AG04450 (cell line): ENCODE measurements around the gene SFRP5. TPM values are rescaled to one million over a fixed set of nuclear protein-coding genes. Genes with fewer than 3 reads are reported as not detected.

Source experiments
- CTCF ChIA-PET: fragments of 300-600, 350-600 bp; formaldehyde crosslinking; extraction: SDS; loops from one replicate; lab custom pipeline; 2022; ENCODE audit warnings: antibody characterized with exemption, inconsistent platforms; lab: Charles Lee
- POLR2A ChIA-PET: fragments of 350-600 bp; formaldehyde crosslinking; extraction: SDS; loops from one replicate; lab custom pipeline; 2021; ENCODE audit warnings: antibody characterized with exemption, inconsistent platforms; lab: Yijun Ruan, JAX
- DNase-seq: peaks from one replicate; pipeline ENCODE4 v3.0.0-alpha.2; 2011; ENCODE audit warnings: low read depth, low spot score
- H3K27ac ChIP-seq: one replicate; pipeline ENCODE4 v1.5.1; 2012; ENCODE audit warnings: low read depth, low read length, control low read depth
- H3K27me3 ChIP-seq: one replicate; pipeline ENCODE4 v1.6.0; 2012; ENCODE audit warnings: low read length; ENCODE audit not compliant: control insufficient read depth, insufficient read depth
- H3K4me3 ChIP-seq: 2 replicates; pipeline ENCODE4 v1.5.1; 2011; ENCODE audit warnings: mild to moderate bottlenecking, low read depth, low read length, control low read depth
- H3K9me3 ChIP-seq: 2 replicates; pipeline ENCODE4 v1.5.1; 2012; ENCODE audit warnings: low read length; ENCODE audit not compliant: control insufficient read depth, insufficient read depth
- CTCF ChIP-seq: IDR thresholded peaks from 2 replicates; pipeline ENCODE4 v1.5.1; 2011; ENCODE audit warnings: low read depth, low read length, control low read depth, inconsistent platforms
- polyA plus RNA-seq: library from polyadenylated mRNA; depleted of rRNA; stranded (reverse); fragments of >200 nt; gene quantifications from 2 replicates; pipeline ENCODE4 v1.2.3, GENCODE V29; 2011

SFRP5 gene
- polyA plus RNA-seq, 1 experiment: not detected

- no peaks in the 10 kb centered on the region; the same call in 1 of the 2 replicates for H3K9me3 ChIP-seq
- no peak overlapping the region for H3K27ac ChIP-seq
- no peak for TF ChIP-seq CTCF
- no peak overlapping the region for H3K4me3 ChIP-seq
- H3K27me3 ChIP-seq: peaks cover 35% of the 10 kb centered on the region
- no peak for DNase-seq
- CTCF ChIA-PET: interaction anchor here (0.7 kb wide), 1 partner anchor 14 kb away, joined by 4 read pairs; no protein-coding TSS in a partner anchor
- POLR2A ChIA-PET: no interaction called here
These were observed 6.9 kb upstream of the SFRP5 start for GRCh38 chr10:97778452-97779302.

- no peak overlapping the region for H3K27ac ChIP-seq
- no peak for DNase-seq
- no peaks in the 10 kb centered on the region; the same call in 1 of the 2 replicates for H3K9me3 ChIP-seq
- H3K27me3 ChIP-seq: peaks cover 40% of the 10 kb centered on the region
- CTCF ChIA-PET: no interaction called here
- no peak for TF ChIP-seq CTCF
- H3K4me3 ChIP-seq: no peak overlapping the region
- POLR2A ChIA-PET: no interaction called here
These were observed 5.3 kb upstream of the SFRP5 start for GRCh38 chr10:97777143-97777542.

GRCh38 chr10:97774811-97775294 is 3.1 kb upstream of the SFRP5 start:
- no peak for DNase-seq
- Histone ChIP-seq H3K4me3 (no peak overlapping the region), H3K27ac (no peak overlapping the region), H3K27me3 (peaks cover 44% of the 10 kb centered on the region), H3K9me3 (no peaks in the 10 kb centered on the region)
- no peak for TF ChIP-seq CTCF
- CTCF ChIA-PET: interaction anchor here (1.0 kb wide), 1 partner anchor 17 kb away, joined by 3 read pairs; no protein-coding TSS in a partner anchor
- POLR2A ChIA-PET: no interaction called here

- Histone ChIP-seq H3K27me3 (peaks cover 44% of the 10 kb centered on the region), H3K4me3 (no peak overlapping the region), H3K9me3 (no peaks in the 10 kb centered on the region), H3K27ac (no peak overlapping the region)
- ChIA-PET POLR2A (no interaction called here), CTCF (no interaction called here)
- no peak for TF ChIP-seq CTCF
- DNase-seq: no peak
These were observed 1.3 kb upstream of the SFRP5 start for GRCh38 chr10:97773096-97773495.
